Activated CD4-positive, alpha-beta T cell treated with anti-CD3 and anti-CD28 coated beads for 36 hours (primary cell): Measurements from ENCODE around the gene TAS2R42. TPM values are rescaled to one million over a fixed set of nuclear protein-coding genes. Genes with fewer than 3 reads are reported as not detected.

Experiments
- ATAC-seq: fragments of 200-7000 bp; cut with Tn5 transposase; one replicate; pipeline ENCODE4 v1.10.0; 2021; ENCODE audit warnings: mild to moderate bottlenecking, moderate library complexity
- CTCF ChIA-PET: fragments of 350-600 bp; sonication (Branson Sonifier 250); formaldehyde crosslinking; loops from one replicate; lab custom pipeline; 2021; ENCODE audit warnings: antibody characterized with exemption; lab: Charles Lee
- POLR2A ChIA-PET: fragments of 350-600 bp; sonication (Branson Sonifier 250); formaldehyde crosslinking; loops from one replicate; lab custom pipeline; 2021; ENCODE audit warnings: antibody characterized with exemption, inconsistent platforms; lab: Charles Lee
- DNase-seq: peaks from one replicate; pipeline ENCODE4 v3.0.0-alpha.2; 2020
- H3K27ac Mint-ChIP-seq: one replicate; pipeline ENCODE4 v1.8.0; 2021; ENCODE audit warnings: mixed read lengths
- H3K27me3 Mint-ChIP-seq: one replicate; pipeline ENCODE4 v1.8.0; 2021; ENCODE audit warnings: mixed read lengths
- H3K36me3 Mint-ChIP-seq: one replicate; pipeline ENCODE4 v1.8.0; 2021; ENCODE audit warnings: low read depth, mixed read lengths
- H3K4me1 Mint-ChIP-seq: one replicate; pipeline ENCODE4 v1.8.0; 2021; ENCODE audit warnings: mixed read lengths
- H3K4me3 Mint-ChIP-seq: one replicate; pipeline ENCODE4 v1.8.0; 2021; ENCODE audit warnings: mild to moderate bottlenecking, moderate library complexity, mixed read lengths
- H3K9me3 Mint-ChIP-seq: one replicate; pipeline ENCODE4 v1.8.0; 2021; ENCODE audit warnings: low read depth, mixed read lengths
- intact Hi-C, 2 experiments: fragments of 100-400 bp; cut with DNase I in 1 of 2; cut with micrococcal nuclease in 1 of 2; formaldehyde crosslinking; loops; one replicate each; pipeline versions ENCODE4 v1.14.2 to v1.15.1; 2022 to 2024; cut with DNase I, micrococcal nuclease
- total RNA-seq, 2 experiments: library from RNA; stranded (reverse); gene quantifications; one replicate each; pipeline ENCODE4 v1.2.3, GENCODE V29; 2021

Gene TAS2R42
- total RNA-seq, 2 experiments from 2014 or later: not detected

DNA sequence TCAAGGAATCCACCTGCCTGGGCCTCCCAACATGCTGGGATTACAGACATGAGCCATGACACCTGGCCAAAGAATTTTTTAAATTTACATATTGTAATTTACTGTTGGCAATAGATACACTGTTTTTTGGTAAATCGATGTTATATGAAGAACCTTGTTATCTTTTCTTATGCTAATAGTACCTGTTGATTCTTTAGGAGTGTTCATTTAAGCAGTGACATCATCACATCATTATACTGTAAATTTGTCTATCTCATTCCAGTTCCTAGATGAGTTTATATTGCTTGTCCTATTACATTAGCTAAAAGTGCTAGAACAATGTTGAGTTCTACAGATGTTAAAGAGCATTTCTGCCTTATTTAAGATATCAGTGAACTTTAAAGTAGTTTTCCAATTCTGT, 39.3 kb downstream of the TAS2R42 start:
- no peak overlapping the region for H3K27ac Mint-ChIP-seq
- H3K4me3 Mint-ChIP-seq: no peak overlapping the region
- H3K27me3 Mint-ChIP-seq: no peaks in the 10 kb centered on the region
- intact Hi-C loops: no loop called here
- no peak for DNase-seq
- peaks cover 11% of the 10 kb centered on the region for H3K4me1 Mint-ChIP-seq
- ChIA-PET CTCF (no interaction called here), POLR2A (interaction anchor here (0.6 kb wide), 1 partner anchor 24 kb away, joined by 4 read pairs; no protein-coding TSS in a partner anchor)
- peaks cover 39% of the 10 kb centered on the region for H3K36me3 Mint-ChIP-seq
- peaks cover 16% of the 10 kb centered on the region for H3K9me3 Mint-ChIP-seq
- ATAC-seq: no peak

- Mint-ChIP-seq H3K9me3 (peaks cover 16% of the 10 kb centered on the region), H3K27me3 (no peaks in the 10 kb centered on the region), H3K4me3 (no peak overlapping the region), H3K36me3 (peaks cover 42% of the 10 kb centered on the region), H3K4me1 (peaks cover 15% of the 10 kb centered on the region), H3K27ac (no peak overlapping the region)
- DNase-seq (no peak), ATAC-seq (no peak)
- CTCF ChIA-PET: interaction anchor here (0.6 kb wide), 1 partner anchor 30 kb away, joined by 3 read pairs; no protein-coding TSS in a partner anchor
- POLR2A ChIA-PET: no interaction called here
- intact Hi-C loops: no loop called here
Observed at GRCh38 chr12:11144297-11144696, 42.4 kb downstream of the TAS2R42 start.

DNA sequence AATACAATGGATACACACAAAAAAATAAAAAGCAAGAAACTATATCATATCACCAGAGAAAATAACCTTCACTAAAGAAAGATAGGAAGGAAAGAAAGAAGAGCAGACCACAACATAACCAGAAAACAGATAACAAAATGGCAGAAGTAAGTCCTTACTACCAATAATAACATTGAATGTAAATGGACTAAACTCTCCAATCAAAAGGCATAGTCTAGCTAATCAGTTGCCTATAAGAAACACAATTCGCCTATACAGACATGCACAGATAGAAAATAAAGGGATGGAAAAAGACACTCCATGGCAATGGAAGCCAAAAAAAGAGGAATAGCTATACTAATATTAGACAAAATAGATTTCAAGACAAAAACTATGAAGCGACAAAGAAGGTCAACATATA, 43.4 kb downstream of the TAS2R42 start:
- H3K4me3 Mint-ChIP-seq: no peak overlapping the region
- peaks cover 42% of the 10 kb centered on the region for H3K36me3 Mint-ChIP-seq
- no peak overlapping the region for H3K27ac Mint-ChIP-seq
- no peak for DNase-seq
- ATAC-seq: no peak
- H3K4me1 Mint-ChIP-seq: peaks cover 15% of the 10 kb centered on the region
- intact Hi-C loops: no loop called here
- CTCF ChIA-PET: interaction anchor here (1.4 kb wide), 1 partner anchor 26 kb away, joined by 5 read pairs; no protein-coding TSS in a partner anchor
- POLR2A ChIA-PET: no interaction called here
- H3K27me3 Mint-ChIP-seq: no peaks in the 10 kb centered on the region
- H3K9me3 Mint-ChIP-seq: peaks cover 16% of the 10 kb centered on the region

DNA sequence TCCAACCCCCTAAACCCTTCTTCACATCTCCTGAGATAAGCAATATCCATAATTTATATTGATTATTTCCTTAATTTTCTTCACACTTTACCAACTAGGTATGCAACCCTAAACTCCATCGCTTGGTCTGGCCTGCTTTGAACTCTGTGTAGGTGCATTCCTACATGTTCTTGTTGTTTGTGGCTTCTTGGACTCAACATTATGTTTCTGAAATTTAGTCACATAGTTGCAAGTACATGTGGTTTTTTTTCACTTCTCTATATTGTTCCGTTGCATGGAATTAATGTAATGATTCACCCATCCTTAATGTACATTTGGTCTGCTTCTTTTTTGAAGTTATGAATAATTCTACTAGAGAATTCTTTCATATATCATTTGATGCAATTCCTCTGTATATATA, 50.7 kb downstream of the TAS2R42 start:
- intact Hi-C loops: no loop called here
- H3K27me3 Mint-ChIP-seq: no peaks in the 10 kb centered on the region
- ATAC-seq: peak; percentile 78

More for the DNA sequence above, 50.7 kb downstream of the TAS2R42 start:
- DNase-seq: peak; percentile 17
- ChIA-PET CTCF (no interaction called here), POLR2A (no interaction called here)
- peaks cover 21% of the 10 kb centered on the region for H3K36me3 Mint-ChIP-seq
- no peak overlapping the region for H3K4me3 Mint-ChIP-seq
- H3K9me3 Mint-ChIP-seq: no peaks in the 10 kb centered on the region
- H3K4me1 Mint-ChIP-seq: peaks cover 41% of the 10 kb centered on the region
- H3K27ac Mint-ChIP-seq: no peak overlapping the region

Other genes with a start within 250 kb of the TAS2R42 start
- 1 to 10 TPM in 1 of 2 experiments, under 1 TPM in 1; 0.94 to 1.1 TPM for gene TAS2R14, start 247.7 kb downstream of the TAS2R42 start, total RNA-seq
- gene TAS2R50, start 200.0 kb downstream of the TAS2R42 start, total RNA-seq: under 1 TPM; 0.30 to 0.53 TPM
- gene TAS2R20, start 188.6 kb downstream of the TAS2R42 start, total RNA-seq: 1 to 10 TPM; 1.2 to 1.4 TPM
- gene TAS2R19, start 164.3 kb downstream of the TAS2R42 start, total RNA-seq: 1 to 10 TPM; 1.2 to 1.6 TPM
- gene TAS2R31, start 155.5 kb downstream of the TAS2R42 start, total RNA-seq: 1 to 10 TPM in 1 of 2 experiments, under 1 TPM in 1; 0.44 to 1.6 TPM
- under 1 TPM in 1 of 2 experiments, not detected in 1; 0.46 TPM for gene TAS2R46, start 124.6 kb downstream of the TAS2R42 start, total RNA-seq
- gene TAS2R43, start 94.6 kb downstream of the TAS2R42 start, total RNA-seq: under 1 TPM; 0.64 to 0.81 TPM
- 1 to 10 TPM in 1 of 2 experiments, under 1 TPM in 1; 0.87 to 1.4 TPM for gene TAS2R30, start 52.3 kb downstream of the TAS2R42 start, total RNA-seq
- gene SMIM10L1, start 15.7 kb downstream of the TAS2R42 start, total RNA-seq: 1 to 10 TPM; 6.8 to 7.9 TPM
- gene PRB3, start 82.8 kb upstream of the TAS2R42 start, total RNA-seq: not detected
- not detected for gene PRB4, start 123.5 kb upstream of the TAS2R42 start, total RNA-seq
- gene PRB2, start 208.6 kb upstream of the TAS2R42 start, total RNA-seq: not detected